Gastrocnemius medialis (tissue), 4 donors: ENCODE results near the gene MORN1. TPM values are rescaled to one million over a fixed set of nuclear protein-coding genes. Genes with fewer than 3 reads are reported as not detected.

ENCODE experiments used
- ATAC-seq, 2 donors: fragments of 150-250 bp; one replicate each; pipeline ENCODE4 v1.9.1; 2016
- DNase-seq, 2 donors: peaks; one replicate each; pipeline ENCODE4 v3.0.0-alpha.2; 2019
- H3K27ac ChIP-seq, 4 donors: fragments of 200-600 bp; sonication (generic); 1 replicate in 1 of 4; 2 replicates in 3 of 4; pipeline ENCODE4 v1.5.1; 2016 to 2018; ENCODE audit warnings: mild to moderate bottlenecking in 2 of 4, moderate library complexity in 1 of 4
- H3K27me3 ChIP-seq, 3 donors: fragments of 200-600 bp; sonication (generic) in 2 of 3; 1 replicate in 1 of 3; 2 replicates in 2 of 3; pipeline versions ENCODE4 v1.5.1 to v1.6.0; 2016 to 2019; ENCODE audit warnings: mild to moderate bottlenecking in 1 of 3, moderate library complexity in 1 of 3
- H3K36me3 ChIP-seq, 2 donors: fragments of 200-600 bp; sonication (generic) in 1 of 2; one replicate each; pipeline ENCODE4 v1.5.1; 2017 to 2018
- H3K4me1 ChIP-seq, 2 donors: fragments of 200-600 bp; sonication (generic) in 1 of 2; one replicate each; pipeline ENCODE4 v1.5.1; 2016 to 2017; ENCODE audit warnings: mild to moderate bottlenecking in 2 of 2
- H3K4me3 ChIP-seq, 4 donors: fragments of 200-600 bp; sonication (generic) in 3 of 4; 1 replicate in 1 of 4; 2 replicates in 3 of 4; pipeline ENCODE4 v1.5.1; 2016 to 2019; ENCODE audit warnings: mild to moderate bottlenecking in 2 of 4
- H3K9me3 ChIP-seq, 3 donors: fragments of 200-600 bp; sonication (generic) in 2 of 3; 1 replicate in 1 of 3; 2 replicates in 2 of 3; pipeline ENCODE4 v1.5.1; 2016 to 2019
- POLR2A ChIP-seq, 2 donors: fragments of 450-650 bp; IDR thresholded peaks; one replicate each; pipeline ENCODE4 v1.6.1; 2017; ENCODE audit warnings: antibody characterized with exemption in 2 of 2, mild to moderate bottlenecking in 2 of 2, moderate library complexity in 2 of 2
- in situ Hi-C, 4 donors: fragments of 200-750 bp; cut with MboI; loops; one replicate each; pipeline versions ENCODE4 v1.15.0 to v1.8.0; 2017; ENCODE audit warnings: low sequenced_read_pairs in 4 of 4
- intact Hi-C: fragments of 100-400 bp; cut with DNase I; formaldehyde crosslinking; loops from one replicate; pipeline ENCODE4 v1.15.1; 2023; ENCODE audit warnings: low total_unique reads
- total RNA-seq, 4 donors: library from RNA; depleted of rRNA; stranded (reverse); fragments of >200 nt; gene quantifications; one replicate each; pipeline versions ENCODE4 v1.1.0 to v1.2.3, GENCODE V29; 2016
- TF ChIP-seq, protein P1 (sequence below), 5 experiments: fragments of 450-650 bp in 3 of 5; fragments of 200-600 bp in 2 of 5; sonication (generic) in 2 of 5; IDR thresholded peaks in 4 of 5; conservative IDR thresholded peaks in 1 of 5; 1 replicate in 4 of 5; 2 replicates in 1 of 5; pipeline ENCODE4 v1.5.1; 2016 to 2019; ENCODE audit warnings: antibody characterized with exemption in 5 of 5, mild to moderate bottlenecking in 3 of 5, moderate library complexity in 3 of 5

Gene MORN1
- total RNA-seq, 4 donors from 2014 or later: 1.9 to 4.7 (median 3.5) TPM

DNA sequence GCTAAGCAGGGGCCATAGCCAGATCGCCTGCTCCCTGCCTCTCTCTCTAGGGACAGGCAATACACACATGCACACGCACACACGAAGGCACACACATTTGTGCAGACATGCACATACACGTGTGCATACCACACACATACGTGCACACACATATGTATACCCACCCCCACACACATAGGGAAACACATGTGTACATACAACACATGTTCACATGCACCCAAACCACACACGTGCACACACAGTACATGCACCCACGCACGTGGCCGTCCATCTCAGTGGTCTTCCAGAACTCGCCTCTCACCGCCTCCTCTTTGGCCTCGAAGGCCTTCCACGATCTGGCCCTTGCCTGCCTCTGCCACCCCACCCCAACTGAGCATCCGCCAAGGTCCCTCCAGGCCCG is 46.3 kb upstream of the MORN1 start:
- Histone ChIP-seq H3K4me1 (no peaks in the 10 kb centered on the region), H3K4me3 (no peak overlapping the region), H3K36me3 (no peaks in the 10 kb centered on the region), H3K27ac (no peak overlapping the region), H3K27me3 (peaks cover 25 to 51% (median 36%) of the 10 kb centered on the region in 3 donors), H3K9me3 (no peaks in the 10 kb centered on the region)
- no peak for TF ChIP-seq POLR2A (IDR thresholded peaks at IDR 0.05)
- TF ChIP-seq, protein P1, sequence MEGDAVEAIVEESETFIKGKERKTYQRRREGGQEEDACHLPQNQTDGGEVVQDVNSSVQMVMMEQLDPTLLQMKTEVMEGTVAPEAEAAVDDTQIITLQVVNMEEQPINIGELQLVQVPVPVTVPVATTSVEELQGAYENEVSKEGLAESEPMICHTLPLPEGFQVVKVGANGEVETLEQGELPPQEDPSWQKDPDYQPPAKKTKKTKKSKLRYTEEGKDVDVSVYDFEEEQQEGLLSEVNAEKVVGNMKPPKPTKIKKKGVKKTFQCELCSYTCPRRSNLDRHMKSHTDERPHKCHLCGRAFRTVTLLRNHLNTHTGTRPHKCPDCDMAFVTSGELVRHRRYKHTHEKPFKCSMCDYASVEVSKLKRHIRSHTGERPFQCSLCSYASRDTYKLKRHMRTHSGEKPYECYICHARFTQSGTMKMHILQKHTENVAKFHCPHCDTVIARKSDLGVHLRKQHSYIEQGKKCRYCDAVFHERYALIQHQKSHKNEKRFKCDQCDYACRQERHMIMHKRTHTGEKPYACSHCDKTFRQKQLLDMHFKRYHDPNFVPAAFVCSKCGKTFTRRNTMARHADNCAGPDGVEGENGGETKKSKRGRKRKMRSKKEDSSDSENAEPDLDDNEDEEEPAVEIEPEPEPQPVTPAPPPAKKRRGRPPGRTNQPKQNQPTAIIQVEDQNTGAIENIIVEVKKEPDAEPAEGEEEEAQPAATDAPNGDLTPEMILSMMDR (IDR thresholded peaks at IDR 0.05 in 4 of 5, conservative IDR thresholded peaks at IDR 0.05 in 1 of 5): no peak
- in situ Hi-C loops (no loop called here), intact Hi-C loops (no loop called here)
- no peak for ATAC-seq
- DNase-seq: no peak

DNA sequence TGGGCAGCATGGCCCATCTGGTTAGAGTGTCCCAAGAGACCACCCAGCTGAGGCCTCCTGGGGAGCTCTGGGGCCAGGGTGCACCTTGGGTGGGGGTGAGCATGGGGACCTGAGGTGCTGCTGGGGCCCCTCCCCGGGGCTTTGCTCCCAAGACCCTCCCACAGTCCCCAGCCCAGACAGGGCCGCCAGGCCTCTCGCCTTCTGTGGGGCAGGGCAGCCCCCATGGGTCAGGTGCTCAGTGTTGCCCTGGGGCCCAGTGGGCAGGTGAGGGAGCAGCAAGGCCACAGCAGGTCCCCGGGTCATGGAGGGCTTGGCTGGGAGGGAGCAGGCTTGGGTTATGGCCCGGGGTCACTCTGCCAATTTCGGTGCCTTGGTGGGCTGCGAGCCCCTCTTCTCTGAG is 45.5 kb upstream of the MORN1 start:
- no peaks in the 10 kb centered on the region for H3K36me3 ChIP-seq
- H3K4me1 ChIP-seq: no peaks in the 10 kb centered on the region
- in situ Hi-C loops (no loop called here), intact Hi-C loops (no loop called here)
- H3K9me3 ChIP-seq: no peaks in the 10 kb centered on the region
- ATAC-seq (no peak), DNase-seq (no peak)
- H3K27me3 ChIP-seq: peaks cover 22 to 51% (median 35%) of the 10 kb centered on the region in 3 donors
- H3K4me3 ChIP-seq: no peak overlapping the region
- no peak overlapping the region for H3K27ac ChIP-seq
- no peak for TF ChIP-seq POLR2A (IDR thresholded peaks at IDR 0.05)

DNA sequence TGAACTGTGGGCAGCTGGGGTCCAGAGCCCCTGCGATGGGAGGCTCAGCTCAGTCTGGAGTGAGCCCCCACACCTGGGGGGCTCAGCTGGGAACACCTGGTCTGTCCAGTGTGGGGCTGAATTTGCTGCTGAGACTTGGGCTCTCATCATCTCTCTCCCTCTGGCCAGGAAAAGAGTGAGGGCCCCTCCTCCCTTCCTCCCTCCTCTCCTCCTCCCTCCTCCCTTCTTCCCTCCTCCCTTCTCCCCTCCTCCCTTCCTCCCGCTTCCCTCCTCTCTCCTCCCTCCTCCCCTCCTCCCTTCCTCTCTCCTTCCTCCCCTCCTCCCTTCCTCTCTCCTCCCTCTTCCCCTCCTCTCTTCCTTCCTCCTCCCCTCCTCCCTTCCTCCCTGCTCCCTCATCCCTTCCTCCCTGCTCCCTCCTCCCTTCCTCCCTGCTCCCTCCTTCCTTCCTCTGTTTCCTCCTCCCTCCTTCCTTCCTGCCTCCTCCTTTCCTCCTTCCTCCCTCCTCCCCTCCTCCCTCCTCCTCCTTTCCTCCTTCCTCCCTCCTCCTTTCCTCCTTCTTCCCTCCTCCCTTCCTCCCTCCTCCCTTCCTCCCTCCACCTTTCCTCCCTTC is 44.5 kb upstream of the MORN1 start:
- no peak for DNase-seq
- Histone ChIP-seq H3K36me3 (no peaks in the 10 kb centered on the region), H3K4me1 (no peaks in the 10 kb centered on the region), H3K9me3 (no peaks in the 10 kb centered on the region), H3K27me3 (peaks cover 19 to 43% (median 26%) of the 10 kb centered on the region in 3 donors), H3K4me3 (no peak overlapping the region), H3K27ac (no peak overlapping the region)
- in situ Hi-C loops: no loop called here
- TF ChIP-seq, protein P1 (IDR thresholded peaks at IDR 0.05 in 4 of 5, conservative IDR thresholded peaks at IDR 0.05 in 1 of 5): no peak
- TF ChIP-seq POLR2A (IDR thresholded peaks at IDR 0.05): no peak
- ATAC-seq: no peak
- intact Hi-C loops: no loop called here

DNA sequence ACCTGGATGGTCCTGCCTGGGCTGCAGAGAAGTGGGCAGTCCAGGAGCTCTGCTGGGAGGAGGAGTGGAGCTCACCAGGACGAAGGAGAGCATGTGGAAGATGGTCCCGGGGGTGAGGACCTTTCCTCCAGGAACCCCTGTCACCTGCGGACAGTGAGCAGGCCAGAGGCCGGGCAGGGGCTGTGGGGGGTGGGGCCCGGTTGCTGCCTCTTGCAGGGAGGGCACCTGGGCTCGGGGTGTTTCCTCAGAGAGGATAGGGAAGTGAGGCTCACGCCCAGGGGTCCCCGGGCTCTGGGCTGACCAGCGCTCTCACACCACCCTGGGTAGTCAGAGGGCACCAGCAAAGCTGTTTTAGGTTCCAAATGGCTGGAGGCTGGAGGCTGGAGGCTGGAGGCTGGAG is 43.7 kb upstream of the MORN1 start:
- Histone ChIP-seq H3K27ac (no peak overlapping the region), H3K27me3 (peaks cover 23 to 41% (median 26%) of the 10 kb centered on the region in 3 donors), H3K4me1 (no peaks in the 10 kb centered on the region), H3K36me3 (no peaks in the 10 kb centered on the region), H3K4me3 (no peak overlapping the region), H3K9me3 (no peaks in the 10 kb centered on the region)
- DNase-seq: no peak
- no peak for ATAC-seq
- in situ Hi-C loops (no loop called here), intact Hi-C loops (no loop called here)
- no peak for TF ChIP-seq POLR2A (IDR thresholded peaks at IDR 0.05)
- TF ChIP-seq, protein P1 (IDR thresholded peaks at IDR 0.05 in 4 of 5, conservative IDR thresholded peaks at IDR 0.05 in 1 of 5): no peak

DNA sequence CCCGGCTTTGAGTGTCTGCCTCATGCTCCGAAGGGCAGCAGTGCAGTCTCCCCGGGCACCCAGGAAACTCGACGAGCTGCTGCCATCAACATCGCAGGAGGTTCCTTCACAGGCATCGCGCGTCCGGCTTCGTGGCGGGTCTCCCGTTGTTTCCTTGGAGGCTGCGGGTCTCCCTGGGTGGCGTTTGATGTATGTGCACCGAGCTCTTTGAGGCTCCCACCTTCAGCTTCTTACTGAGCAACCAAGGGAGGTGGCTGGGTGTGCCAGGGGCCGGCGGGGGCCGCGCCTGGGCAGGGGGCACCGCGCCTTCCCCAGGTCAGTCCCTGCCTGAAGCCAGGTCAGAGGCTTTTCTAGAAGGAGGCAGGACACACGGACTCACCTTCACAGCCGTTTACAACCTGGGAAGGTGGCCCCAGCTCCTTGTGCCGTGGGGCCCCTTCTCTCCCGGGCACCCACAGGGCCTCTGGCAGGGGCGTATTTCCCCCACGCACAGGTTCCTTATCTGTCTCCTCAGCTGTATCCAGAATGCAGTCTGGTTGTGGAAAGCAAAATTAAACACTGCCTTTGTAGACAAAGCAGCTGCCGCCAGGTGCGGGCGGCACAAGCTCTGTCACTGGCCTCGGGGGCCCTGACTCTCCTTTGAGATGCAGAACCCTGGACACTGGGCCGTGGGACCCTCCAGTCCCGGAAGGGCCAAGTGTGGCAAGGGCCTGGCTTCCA is 42.7 kb upstream of the MORN1 start:
- Histone ChIP-seq H3K4me3 (no peak overlapping the region), H3K36me3 (no peaks in the 10 kb centered on the region), H3K27ac (no peak overlapping the region), H3K9me3 (no peaks in the 10 kb centered on the region), H3K4me1 (no peaks in the 10 kb centered on the region), H3K27me3 (peaks cover 28 to 40% (median 32%) of the 10 kb centered on the region in 3 donors)
- TF ChIP-seq POLR2A (IDR thresholded peaks at IDR 0.05): no peak
- TF ChIP-seq, protein P1 (IDR thresholded peaks at IDR 0.05 in 4 of 5, conservative IDR thresholded peaks at IDR 0.05 in 1 of 5): no peak
- in situ Hi-C loops: no loop called here
- DNase-seq (no peak), ATAC-seq (no peak)
- intact Hi-C loops: no loop called here
